ENCODE data around the gene CDC40.

Gene CDC40

DNA sequence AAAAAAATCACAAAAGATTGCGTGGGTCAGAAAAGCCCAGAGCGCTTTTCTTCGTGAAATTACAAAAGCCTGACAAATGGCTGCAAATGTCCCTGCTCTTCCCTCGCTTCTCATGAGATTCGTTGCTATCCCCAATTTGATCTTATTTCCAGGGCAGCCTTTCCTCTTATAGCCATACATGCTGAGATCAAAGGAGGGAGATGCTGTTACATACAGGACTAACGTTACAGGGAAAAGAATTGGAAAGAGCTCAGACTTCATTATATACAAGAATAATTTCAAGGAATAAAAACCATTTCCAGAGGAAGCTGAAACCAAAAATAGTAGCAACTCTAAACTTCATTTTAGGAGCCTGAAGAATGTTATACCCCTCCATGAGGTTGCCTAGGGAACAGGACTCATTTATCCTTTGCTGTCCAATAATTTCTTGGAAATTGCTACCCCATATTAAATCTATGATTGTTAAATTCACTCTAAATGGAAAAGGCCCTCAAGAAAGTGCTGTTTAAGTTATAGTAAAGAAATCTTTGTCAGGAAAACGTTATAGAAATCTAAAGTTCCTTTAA is 97.0 kb downstream of the CDC40 start:
- TF ChIP-seq, protein P1, sequence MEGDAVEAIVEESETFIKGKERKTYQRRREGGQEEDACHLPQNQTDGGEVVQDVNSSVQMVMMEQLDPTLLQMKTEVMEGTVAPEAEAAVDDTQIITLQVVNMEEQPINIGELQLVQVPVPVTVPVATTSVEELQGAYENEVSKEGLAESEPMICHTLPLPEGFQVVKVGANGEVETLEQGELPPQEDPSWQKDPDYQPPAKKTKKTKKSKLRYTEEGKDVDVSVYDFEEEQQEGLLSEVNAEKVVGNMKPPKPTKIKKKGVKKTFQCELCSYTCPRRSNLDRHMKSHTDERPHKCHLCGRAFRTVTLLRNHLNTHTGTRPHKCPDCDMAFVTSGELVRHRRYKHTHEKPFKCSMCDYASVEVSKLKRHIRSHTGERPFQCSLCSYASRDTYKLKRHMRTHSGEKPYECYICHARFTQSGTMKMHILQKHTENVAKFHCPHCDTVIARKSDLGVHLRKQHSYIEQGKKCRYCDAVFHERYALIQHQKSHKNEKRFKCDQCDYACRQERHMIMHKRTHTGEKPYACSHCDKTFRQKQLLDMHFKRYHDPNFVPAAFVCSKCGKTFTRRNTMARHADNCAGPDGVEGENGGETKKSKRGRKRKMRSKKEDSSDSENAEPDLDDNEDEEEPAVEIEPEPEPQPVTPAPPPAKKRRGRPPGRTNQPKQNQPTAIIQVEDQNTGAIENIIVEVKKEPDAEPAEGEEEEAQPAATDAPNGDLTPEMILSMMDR (IDR thresholded peaks at IDR 0.05; ENCODE audit: insufficient read depth, low read length, poor library complexity, severe bottlenecking) = no peak
- no peaks in the 10 kb centered on the region; the same call in 1 of the 2 replicates for H3K27me3 ChIP-seq (replicated peaks; ENCODE audit: control insufficient read depth, insufficient read depth, low read length)
- H3K4me3 ChIP-seq (replicated peaks; ENCODE audit: low read depth, low read length) = no peak overlapping the region
- no peaks in the 10 kb centered on the region for H3K36me3 ChIP-seq (ENCODE audit: control insufficient read depth, insufficient read depth, low read length)
- no peak for DNase-seq (ENCODE audit: extremely low read depth, insufficient read length)

Data from GM06990 (cell line).